Left colon (tissue), 2 donors: ENCODE measurements around the gene CDK3. TPM values are rescaled to one million over a fixed set of nuclear protein-coding genes. Genes with fewer than 3 reads are reported as not detected.

Experiments used
- ATAC-seq: fragments of 200-7000 bp; cut with Tn5 transposase; one replicate; pipeline ENCODE4 v1.9.1; 2020; ENCODE audit warnings: mild to moderate bottlenecking, moderate library complexity
- DNase-seq, 2 donors: peaks; one replicate each; pipeline ENCODE4 v3.0.0-alpha.2; 2020
- intact Hi-C, 2 donors: fragments of 100-400 bp; cut with DNase I in 1 of 2; cut with micrococcal nuclease in 1 of 2; formaldehyde crosslinking; loops; one replicate each; pipeline versions ENCODE4 v1.11.2 to v1.14.0; 2022; cut with DNase I, micrococcal nuclease
- total RNA-seq, 2 donors: library from RNA; stranded (reverse); fragmentation: NEBNext Ultra II Directional; extraction: Animal tissue kit (Norgen Biotek cat#: 25700); gene quantifications; one replicate each; pipeline ENCODE4 v1.2.1, GENCODE V29; 2021
- donor health status: DM: no; HTN: no; CAD: no.
- donor health status: DM: yes; HTN: yes; CAD: no.

The CDK3 gene
- total RNA-seq, 2 donors from 2014 or later = 10.1 to 12.4 TPM

DNA sequence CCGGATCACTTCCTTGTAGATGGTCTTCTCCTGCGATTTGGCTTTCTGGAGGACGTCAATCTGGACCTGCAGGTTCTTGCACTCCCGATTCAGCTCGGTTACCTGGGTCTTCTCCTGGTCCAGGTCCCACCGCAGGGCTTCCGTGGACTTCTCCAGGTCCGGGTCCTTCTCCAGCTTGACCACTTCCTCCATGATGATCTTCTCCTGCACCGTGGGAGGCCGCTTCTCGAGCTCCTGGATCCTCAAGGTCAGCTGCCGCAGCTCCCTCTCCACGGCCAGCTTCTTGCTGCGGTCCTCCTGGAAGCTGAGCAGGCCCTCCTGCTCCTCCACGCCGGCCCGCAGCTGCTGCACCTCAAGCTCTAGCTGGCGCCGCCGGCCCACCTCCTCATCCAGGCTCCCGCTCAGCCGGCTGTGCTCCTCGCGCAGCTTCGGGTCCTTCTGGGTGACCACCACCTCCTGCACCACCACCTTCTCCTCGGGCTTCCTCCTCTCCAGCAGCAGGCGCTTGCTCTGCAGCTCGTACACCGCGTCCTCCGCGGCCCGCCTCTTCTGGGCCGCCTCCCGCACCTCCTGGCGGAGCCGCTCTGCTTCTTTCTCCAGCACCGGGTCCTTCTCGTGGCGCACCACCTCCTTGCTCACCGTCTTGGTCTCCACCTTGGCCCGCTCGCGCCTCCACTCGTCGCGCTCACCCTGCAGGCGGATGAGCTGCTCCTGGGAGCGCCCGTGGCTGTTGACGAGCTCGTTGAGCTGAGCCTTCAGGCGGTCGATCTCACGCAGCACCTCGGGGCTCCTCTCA is 8.2 kb downstream of the CDK3 start:
- ATAC-seq (no peak), DNase-seq (no peak)
- intact Hi-C loops = loop anchor here in 1 of 2 donors (10.0 kb wide), 1 partner anchor 286 kb away; no protein-coding TSS in a partner anchor

DNA sequence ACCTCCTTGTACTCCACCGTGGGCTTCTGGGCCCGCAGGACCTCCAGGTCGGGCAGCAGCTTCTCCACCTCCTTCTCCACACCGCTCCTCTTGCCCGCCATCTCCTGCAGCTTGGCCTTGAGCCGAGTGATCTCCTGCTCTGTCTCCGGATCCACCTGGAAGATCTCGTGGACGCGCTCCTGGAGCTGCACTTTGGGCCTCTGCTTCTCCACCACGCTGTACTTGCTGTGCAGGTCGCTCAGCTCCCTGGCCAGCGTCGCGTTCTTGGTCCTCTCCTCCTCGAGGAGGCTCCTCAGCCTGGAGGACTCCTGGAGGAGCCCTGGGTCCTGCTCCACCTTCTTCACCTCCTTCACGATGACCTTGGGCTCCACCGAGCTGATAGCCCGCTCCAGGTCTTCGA is 8.8 kb downstream of the CDK3 start:
- no peak for DNase-seq
- ATAC-seq = no peak
- intact Hi-C loops = loop anchor here in 1 of 2 donors (10.0 kb wide), 1 partner anchor 285 kb away; no protein-coding TSS in a partner anchor

DNA sequence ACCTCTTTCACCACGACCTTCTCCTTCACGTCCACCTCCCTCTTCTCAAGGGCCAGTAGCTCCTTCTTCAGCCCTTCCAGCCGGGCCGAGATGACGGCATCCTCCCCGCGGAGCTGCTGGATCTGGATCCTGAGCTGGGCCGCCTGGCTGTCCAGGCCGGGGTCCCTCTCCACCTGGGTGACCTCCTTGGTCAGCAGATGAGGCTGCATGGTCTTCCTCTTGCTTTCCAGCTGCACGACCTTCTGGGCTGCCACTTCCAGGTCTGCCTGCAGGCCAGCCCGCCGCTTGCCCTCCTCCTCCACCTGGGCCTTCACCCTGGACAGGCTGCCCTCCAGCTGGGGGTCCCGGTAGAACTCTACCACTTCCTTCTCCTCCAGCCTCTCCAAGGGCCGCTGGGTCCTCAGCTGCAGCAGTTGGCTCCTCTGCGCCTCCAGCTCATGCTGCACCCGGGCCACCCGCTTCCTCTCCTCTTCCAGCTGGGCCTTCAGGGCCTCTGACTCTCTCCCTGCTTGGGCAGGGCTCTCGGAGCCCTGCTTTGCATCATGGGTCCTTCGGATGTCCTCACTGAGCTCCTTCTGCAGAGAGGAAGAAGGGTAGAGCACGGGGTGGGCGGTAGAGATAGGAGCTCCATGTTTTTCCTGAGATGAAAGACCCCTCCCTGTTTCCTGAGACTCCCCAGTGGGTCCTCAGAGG is 9.5 kb downstream of the CDK3 start:
- intact Hi-C loops = loop anchor here in 1 of 2 donors (10.0 kb wide), 1 partner anchor 285 kb away; no protein-coding TSS in a partner anchor
- no peak for ATAC-seq
- no peak for DNase-seq

DNA sequence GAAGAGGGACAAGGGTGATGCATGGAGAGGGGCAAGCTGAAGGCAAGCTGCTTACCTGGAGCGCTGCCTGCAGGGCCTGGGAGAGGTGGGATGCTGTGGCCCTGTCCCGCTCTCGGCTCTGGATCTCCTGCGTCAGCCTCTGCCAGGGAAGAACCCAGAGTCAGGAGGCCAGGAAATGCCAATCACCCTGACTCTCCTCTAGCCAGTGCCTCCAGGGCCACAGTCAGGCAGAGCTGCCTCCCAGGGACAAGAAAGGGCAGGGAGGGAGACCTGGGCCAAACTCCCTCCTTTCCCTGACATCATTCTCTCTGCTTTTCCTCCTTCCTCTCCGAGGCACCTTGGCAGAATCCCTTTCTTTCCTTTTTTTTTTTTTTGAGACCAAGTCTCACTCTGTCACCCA is 11.3 kb downstream of the CDK3 start:
- ATAC-seq (no peak), DNase-seq (no peak)
- intact Hi-C loops = no loop called here

DNA sequence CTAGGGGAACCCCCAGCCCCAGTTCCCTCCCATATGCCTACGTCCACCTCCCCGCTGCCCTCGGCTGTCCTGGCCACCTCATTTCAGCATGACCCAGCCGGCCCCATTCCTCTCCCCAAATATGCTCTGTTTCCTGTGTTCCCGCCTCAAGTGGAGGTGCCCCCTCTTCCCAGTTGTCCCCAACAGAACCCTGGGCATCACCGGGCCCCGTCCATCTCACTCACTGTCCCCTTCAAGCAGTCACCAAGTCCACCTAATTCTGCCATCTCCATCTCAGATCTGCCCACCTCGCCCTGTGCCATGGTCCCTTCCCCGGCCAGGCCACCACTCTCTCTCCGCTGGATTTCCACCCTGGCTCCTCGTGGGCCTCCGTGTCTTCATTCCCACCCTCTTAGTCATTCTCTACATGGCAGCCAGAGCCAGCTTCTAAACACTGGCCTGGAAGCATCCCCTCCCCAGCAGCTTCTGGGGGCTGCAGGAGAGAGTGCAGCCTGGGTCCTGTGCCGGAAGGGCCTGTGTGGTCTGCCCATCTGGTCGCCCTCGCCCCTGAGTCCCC is 12.8 kb downstream of the CDK3 start:
- DNase-seq = no peak
- no peak for ATAC-seq
- intact Hi-C loops = no loop called here

DNA sequence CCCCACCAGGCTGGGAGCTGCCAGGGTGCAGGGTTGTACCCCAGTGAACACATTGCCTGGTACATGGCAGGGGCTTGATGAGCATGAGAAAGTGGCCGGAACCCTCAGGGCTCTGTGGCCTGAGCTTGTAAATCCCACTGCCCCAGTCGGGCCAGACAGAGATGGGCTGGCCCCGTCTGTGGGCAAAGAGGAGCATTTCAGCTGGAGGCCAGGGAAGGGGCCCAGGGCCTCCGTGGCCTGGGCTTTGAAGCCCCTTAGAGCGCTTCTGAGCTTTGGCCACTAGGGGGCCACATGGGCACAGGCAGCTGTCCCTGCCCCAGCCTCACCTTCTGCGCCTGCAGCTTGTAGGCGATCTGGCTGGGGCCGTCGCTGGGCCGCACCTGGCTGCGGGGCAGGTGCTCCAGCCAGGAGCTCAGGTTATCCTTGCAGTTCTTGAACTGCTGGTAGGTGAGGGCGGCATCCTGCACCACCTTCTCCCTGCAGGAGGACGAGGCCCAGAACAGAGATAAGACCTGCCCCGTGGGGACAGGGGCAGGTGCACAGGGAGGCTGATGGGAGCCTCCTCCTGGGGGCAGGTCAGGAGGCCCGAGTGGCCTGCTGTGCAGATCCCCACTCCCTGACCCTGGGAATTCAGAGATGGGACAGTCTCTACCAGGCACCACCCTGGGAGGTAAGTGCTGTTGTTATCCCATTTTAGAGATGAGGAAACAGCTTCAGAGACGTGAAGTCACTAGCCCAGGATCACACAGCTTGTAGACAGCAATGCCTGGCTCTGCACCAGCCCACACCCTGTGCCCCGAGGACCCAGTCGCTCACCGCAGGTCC is 13.7 kb downstream of the CDK3 start:
- ATAC-seq (peak; percentile 91), DNase-seq (peak; percentile 67 to 83)
- intact Hi-C loops = no loop called here

DNA sequence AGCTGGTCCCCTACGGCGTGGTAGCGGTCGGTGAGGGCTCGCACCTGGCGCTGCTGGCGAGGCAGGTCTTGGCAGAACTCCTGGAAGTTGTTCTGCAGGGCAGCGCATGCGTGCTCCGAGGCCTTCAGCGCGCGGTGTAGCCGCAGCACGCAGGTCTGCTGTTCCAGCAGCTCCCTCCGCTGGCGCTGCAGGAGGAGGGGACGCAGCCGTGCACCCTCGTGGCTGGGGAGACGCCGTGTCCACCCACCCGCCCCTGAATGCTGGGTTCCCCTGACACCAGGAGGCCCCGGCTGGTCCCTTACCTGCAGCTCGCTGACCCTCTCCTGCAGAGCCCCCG is 14.2 kb downstream of the CDK3 start:
- peak; percentile 7 for ATAC-seq

DNA sequence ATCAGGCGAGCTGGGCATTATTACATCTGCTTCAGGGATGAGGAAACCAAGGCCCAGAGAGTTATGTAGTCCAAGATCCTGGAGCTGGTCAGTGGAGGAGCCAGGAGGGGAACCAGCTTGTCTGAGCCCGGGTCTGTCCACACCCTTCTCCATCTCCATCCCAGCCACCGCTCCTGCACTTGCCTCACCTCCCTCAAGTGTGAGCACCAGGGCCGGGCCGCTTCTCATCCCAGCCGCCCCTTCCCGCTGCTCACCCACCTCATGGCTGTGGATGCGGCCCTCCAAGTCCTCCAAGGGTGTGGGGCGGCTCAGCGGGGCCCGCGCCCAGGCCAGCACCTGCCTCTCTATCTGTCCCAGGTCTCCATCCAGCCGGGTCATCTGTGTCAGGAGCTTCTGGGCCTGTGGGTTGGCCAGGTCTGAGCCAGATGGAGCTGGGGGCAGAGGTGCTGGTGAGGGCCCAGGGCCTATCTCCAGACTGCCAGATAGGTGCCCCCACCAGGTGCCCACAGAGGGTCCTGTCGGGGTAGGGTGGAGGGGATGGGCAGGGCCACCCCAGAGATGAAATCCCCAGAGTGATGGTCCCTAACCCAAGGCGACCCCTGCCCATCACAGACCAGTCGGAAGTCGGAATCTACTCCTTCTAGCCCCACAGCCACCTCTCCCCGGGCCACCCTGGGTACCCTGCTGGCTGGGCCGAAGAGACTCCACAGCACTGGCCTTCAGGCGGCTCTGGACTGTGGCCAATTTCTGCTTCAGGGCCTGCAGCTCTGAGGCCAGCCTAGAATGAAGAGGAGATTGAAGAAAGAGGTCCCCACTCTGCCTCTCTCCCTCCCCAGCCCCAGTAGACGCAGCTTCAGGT is 17.1 kb downstream of the CDK3 start:
- no peak for DNase-seq
- no peak for ATAC-seq
- intact Hi-C loops = no loop called here

More for the DNA sequence above, 14.2 kb downstream of the CDK3 start:
- DNase-seq = no peak
- intact Hi-C loops = no loop called here

DNA sequence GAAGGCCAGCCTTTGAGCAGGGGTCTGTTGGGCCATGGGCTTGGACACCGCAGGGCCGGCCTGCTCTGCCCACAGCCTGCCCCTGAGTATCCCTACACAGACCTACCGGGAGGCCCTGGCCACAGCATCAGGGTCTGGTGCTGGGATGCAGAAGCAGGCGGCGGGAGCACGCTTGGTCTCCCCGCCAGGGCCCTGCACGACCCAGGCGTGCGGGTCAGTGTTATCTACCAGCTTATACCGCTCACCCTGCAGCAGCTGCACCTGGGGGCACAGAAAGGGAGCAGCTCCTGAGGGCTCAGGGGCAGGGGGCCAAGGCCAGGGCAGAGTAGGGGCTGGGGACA is 17.7 kb downstream of the CDK3 start:
- no peak for DNase-seq
- ATAC-seq = no peak
- intact Hi-C loops = no loop called here

DNA sequence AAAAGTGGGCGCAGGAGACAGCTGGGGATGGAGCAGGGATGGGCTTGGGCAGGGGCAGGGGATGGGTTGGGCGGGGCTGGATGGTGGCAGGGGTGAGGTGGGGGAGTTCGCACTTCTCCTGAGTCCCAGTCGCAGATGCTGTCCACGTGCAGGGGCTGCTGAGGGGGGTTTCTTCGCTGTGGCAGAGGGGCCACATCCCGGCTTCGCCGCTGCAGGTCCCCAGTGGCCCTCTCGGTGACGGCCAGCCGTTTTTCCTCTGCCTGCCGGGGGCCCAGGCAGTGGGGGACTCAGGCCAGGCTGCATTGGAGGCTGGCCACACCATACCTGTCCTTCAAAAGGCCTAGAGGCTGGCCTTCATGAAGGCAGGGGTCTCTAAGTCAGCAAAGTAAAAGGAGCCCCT is 18.1 kb downstream of the CDK3 start:
- DNase-seq (no peak), ATAC-seq (no peak)
- intact Hi-C loops = no loop called here

DNA sequence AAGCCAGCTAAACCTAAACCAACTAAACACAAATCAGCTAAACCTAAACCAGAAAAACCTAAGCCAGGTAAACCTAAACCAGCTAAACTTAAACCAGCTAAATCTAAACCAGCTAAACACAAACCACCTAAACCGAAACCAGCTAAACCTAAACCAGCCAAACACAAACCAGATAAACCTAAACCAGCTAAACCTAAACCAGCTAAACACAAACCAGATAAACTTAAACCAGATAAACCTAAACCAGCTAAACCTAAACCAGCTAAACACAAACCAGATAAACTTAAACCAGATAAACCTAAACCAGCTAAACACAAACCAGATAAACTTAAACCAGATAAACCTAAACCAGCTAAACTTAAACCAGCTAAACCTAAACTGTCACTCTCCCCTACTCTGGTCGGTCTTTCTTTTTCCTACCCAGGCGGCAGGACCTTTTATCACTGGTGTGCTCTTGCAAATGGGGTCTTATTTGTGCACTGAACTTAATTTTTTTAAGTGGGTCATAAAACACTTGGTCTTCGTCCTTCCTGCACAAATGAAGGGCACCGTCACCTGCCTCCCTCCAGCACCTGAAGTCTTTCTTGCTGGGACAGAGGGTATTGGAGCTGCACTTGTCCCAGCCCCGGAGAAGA is 19.3 kb downstream of the CDK3 start:
- intact Hi-C loops = no loop called here
- DNase-seq (no peak), ATAC-seq (no peak)

DNA sequence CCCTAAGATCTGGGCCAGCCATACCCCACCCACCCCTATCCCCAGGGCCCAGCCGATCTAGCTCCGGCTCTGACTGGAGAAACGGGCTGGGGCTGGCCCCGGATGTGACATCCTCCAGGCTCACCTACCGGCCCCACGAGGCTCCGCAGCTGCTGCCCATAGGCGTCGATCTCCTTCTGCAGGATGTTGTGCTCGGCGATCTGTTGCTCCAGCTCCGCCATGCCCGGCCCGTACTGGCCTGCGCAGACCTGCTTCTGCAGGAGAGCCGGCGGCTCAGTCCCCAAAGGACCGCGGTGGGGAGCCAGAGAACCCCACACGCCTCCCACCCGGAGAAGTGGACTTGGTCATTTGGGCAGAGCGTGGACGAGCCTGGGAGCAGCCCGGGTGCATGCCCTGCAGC is 21.6 kb downstream of the CDK3 start:
- intact Hi-C loops = no loop called here
- ATAC-seq = no peak
- DNase-seq = no peak

DNA sequence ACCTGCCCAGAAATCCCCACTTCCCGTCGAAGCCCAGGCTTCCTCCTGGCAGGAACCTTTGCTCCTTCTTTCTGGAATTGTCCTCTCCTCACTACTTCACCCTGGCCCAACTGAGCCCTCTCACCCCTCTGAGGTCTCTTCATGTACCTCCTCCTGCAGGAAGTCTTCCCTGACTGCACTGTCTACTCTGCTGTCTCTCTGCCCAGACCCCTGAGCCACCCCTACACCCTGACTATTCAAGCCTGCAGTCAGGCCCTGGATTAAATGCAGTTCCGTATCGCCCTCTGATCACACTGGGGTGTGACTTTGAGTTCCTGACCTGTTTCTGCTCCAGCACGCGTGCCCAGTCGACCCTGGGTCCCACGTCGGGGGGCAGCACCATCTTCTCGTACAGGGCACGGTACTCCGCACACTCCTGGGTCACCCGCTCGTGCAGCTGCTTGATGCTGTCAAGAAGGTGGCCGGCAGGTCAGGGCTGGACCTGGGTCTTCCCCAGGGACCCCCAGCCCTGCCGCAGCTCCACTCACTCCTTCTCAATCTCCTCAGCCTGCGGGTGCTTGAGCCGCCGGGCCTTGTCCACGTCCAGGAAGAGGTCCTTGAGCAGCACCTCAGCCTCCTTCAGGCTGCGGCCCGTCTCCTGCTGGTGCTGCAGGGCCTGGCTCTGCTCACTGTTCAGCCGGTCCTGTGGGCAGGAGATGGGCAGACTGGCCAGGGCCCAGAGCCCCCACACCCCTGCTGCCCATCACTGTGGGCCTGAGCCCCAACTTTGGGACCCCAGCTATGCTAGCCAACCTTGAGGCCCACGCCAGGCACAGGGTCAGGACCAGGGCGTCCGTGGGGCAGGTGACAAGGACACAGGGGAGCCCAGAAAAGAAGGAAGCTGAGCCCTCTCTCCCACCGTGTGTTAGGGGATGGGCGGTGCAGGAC is 22.6 kb downstream of the CDK3 start:
- DNase-seq (no peak), ATAC-seq (no peak)
- intact Hi-C loops = no loop called here

DNA sequence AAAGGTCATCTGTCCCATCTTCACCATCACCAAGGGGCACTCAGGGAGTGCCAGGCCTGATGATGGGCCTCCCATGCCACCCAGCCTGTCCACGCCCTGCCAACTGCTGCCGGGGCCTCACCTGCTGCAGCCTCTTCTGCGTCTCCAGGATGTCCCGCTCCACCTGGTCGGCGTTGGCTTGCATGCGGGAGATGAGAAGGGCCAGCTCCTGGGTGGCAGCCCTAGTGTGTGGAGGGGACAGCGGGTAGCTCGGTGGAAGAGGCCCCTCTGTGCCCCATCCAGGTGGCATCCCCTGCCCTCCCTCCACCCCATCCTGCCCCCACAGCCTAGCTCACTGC is 23.2 kb downstream of the CDK3 start:
- intact Hi-C loops = no loop called here
- ATAC-seq = no peak
- DNase-seq = no peak

DNA sequence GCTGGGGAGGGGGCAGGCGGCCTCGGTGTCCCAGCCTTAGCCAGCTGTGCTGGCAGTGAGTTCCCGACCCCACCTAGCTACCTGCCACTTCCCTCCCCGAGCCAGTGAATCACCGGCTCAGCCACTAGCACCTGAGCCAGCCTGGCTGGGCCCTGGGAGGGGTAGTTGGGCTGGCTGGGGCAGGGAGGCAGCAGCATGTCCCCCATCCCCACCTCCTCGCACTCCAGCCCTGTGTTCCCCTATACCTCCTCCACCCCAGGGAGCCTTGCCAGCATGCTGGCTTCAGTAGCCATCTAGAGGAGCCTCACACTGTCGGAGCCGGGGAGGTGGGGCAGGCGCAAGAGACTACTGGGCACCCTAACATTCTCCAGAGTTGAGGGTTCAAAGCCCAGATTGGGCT is 23.7 kb downstream of the CDK3 start:
- DNase-seq = no peak
- no peak for ATAC-seq
- intact Hi-C loops = no loop called here

DNA sequence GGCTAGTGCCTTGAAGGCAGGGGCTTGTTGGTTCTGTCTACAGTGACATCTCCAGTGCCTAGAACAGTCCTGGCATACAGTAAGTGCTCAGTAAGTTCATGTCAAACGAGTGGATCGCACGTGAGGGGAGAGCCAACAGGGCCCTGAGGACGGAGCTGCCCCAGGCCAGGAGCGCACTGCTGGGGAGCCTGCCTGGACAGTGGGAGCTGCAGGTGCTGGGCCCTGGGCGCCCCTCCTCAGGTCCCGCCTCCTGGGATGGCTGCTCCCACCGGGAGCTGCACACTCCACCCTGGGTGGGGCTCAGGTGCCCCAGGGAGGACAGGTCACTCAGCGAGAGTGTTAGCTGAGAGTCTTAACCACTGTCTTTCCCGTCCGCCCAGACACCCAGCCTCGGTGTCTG is 24.6 kb downstream of the CDK3 start:
- ATAC-seq (no peak), DNase-seq (no peak)
- intact Hi-C loops = no loop called here

DNA sequence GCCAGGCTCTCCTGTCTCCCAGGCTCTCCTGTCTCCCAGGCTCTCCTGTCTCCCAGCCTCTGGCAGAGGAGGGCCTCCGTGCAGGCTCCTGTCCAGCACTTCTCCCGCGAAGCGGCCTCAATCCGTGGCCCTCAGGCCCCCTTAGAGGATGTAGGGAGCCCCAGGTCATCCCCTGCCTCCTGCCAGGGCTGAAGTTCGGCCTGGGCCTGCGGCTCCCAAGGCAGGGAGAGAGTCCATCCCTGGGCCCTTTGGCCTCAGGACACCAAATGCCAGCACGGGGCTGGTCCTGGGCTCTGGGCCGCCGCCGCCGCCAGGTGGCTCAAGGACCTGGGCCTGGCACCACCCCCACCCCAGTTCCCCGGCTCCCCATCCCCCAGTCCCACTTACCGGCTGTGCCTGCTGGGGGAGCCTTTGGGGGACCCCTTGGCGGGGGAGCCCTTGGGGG is 26.1 kb downstream of the CDK3 start:
- intact Hi-C loops = no loop called here
- peak; percentile 36 for ATAC-seq
- DNase-seq = no peak
